Neural progenitor cell (in vitro differentiated cells): ENCODE results near the gene LRRC32. TPM values are rescaled to one million over a fixed set of nuclear protein-coding genes. Genes with fewer than 3 reads are reported as not detected.

Source experiments
- DNase-seq: peaks from one replicate; pipeline ENCODE4 v3.0.0-alpha.2; 2016; ENCODE audit warnings: low spot score
- H2AFZ ChIP-seq: fragments of 200-600 bp; sonication (generic); replicated peaks from 2 replicates; pipeline ENCODE4 v1.6.1; 2016; ENCODE audit warnings: antibody characterized with exemption
- H3F3A ChIP-seq: fragments of 200-600 bp; sonication (generic); 2 replicates; pipeline ENCODE4 v1.6.1; 2016; ENCODE audit warnings: antibody characterized with exemption, low read depth
- H3K27ac ChIP-seq: fragments of 200-600 bp; sonication (generic); 2 replicates; pipeline ENCODE4 v1.5.1; 2016; ENCODE audit warnings: mild to moderate bottlenecking
- H3K27me3 ChIP-seq: fragments of 200-600 bp; sonication (generic); 2 replicates; pipeline ENCODE4 v1.6.1; 2016; ENCODE audit warnings: mild to moderate bottlenecking, moderate library complexity
- H3K36me3 ChIP-seq: fragments of 200-600 bp; sonication (generic); 2 replicates; pipeline ENCODE4 v1.5.1; 2016
- H3K4me1 ChIP-seq: fragments of 200-600 bp; sonication (generic); 2 replicates; pipeline ENCODE4 v1.6.1; 2016; ENCODE audit warnings: mixed run types
- H3K4me2 ChIP-seq: fragments of 200-600 bp; sonication (generic); 2 replicates; pipeline ENCODE4 v1.6.1; 2016
- H3K4me3 ChIP-seq: fragments of 200-600 bp; sonication (generic); 2 replicates; pipeline ENCODE4 v1.5.1; 2016
- H3K79me2 ChIP-seq: fragments of 200-600 bp; sonication (generic); 2 replicates; pipeline ENCODE4 v1.6.1; 2016; ENCODE audit warnings: low read depth
- H3K9ac ChIP-seq: fragments of 200-600 bp; sonication (generic); 2 replicates; pipeline ENCODE4 v1.6.1; 2016
- H3K9me3 ChIP-seq: fragments of 200-600 bp; sonication (generic); 2 replicates; pipeline ENCODE4 v1.5.1; 2016; ENCODE audit warnings: low read depth
- H4K20me1 ChIP-seq: fragments of 200-600 bp; sonication (generic); 2 replicates; pipeline ENCODE4 v1.6.1; 2016; ENCODE audit warnings: low read depth
- H3K27ac Mint-ChIP-seq: 3 replicates; pipeline ENCODE4 v1.8.0; 2021; ENCODE audit warnings: mixed read lengths
- H3K27me3 Mint-ChIP-seq: 2 replicates; pipeline ENCODE4 v1.8.0; 2022; ENCODE audit warnings: low read depth, mild to moderate bottlenecking, inconsistent platforms, moderate library complexity, mixed read lengths; ENCODE audit not compliant: insufficient read depth
- H3K36me3 Mint-ChIP-seq: 3 replicates; pipeline ENCODE4 v1.8.0; 2021; ENCODE audit warnings: mixed read lengths
- H3K4me1 Mint-ChIP-seq: 3 replicates; pipeline ENCODE4 v1.8.0; 2021; ENCODE audit warnings: mixed read lengths
- H3K4me3 Mint-ChIP-seq: 3 replicates; pipeline ENCODE4 v1.8.0; 2021; ENCODE audit warnings: mild to moderate bottlenecking, moderate library complexity, mixed read lengths
- H3K9me3 Mint-ChIP-seq: 3 replicates; pipeline ENCODE4 v1.8.0; 2020; ENCODE audit warnings: mixed read lengths
- CTCF ChIP-seq: fragments of 200-600 bp; sonication (generic); IDR thresholded peaks from 2 replicates; pipeline ENCODE4 v1.5.1; 2017; ENCODE audit warnings: antibody characterized with exemption, mild to moderate bottlenecking
- EZH2 ChIP-seq: fragments of 200-600 bp; sonication (generic); IDR thresholded peaks from 2 replicates; pipeline ENCODE4 v1.6.1; 2017; ENCODE audit warnings: antibody characterized with exemption, mild to moderate bottlenecking, moderate library complexity
- EZH2phosphoT487 ChIP-seq: fragments of 200-600 bp; sonication (generic); IDR thresholded peaks from 2 replicates; pipeline ENCODE4 v1.6.1; 2017; ENCODE audit warnings: antibody characterized with exemption
- total RNA-seq: library from RNA; depleted of rRNA; stranded (reverse); fragments of >200 nt; gene quantifications from 2 replicates; pipeline ENCODE4 v1.2.3, GENCODE V29; 2015; ENCODE audit warnings: low replicate concordance

The LRRC32 gene
- total RNA-seq, 1 donor from 2014 or later: 0.21 TPM

- Mint-ChIP-seq H3K27me3 (peaks cover 9% of the 10 kb centered on the region), H3K27ac (no peak overlapping the region), H3K4me1 (peaks cover 5% of the 10 kb centered on the region), H3K36me3 (no peaks in the 10 kb centered on the region), H3K9me3 (peaks cover 6% of the 10 kb centered on the region), H3K4me3 (no peak overlapping the region)
- Histone ChIP-seq H3K27me3 (no peaks in the 10 kb centered on the region), H3K9me3 (no peaks in the 10 kb centered on the region), H2AFZ (no peak overlapping the region), H4K20me1 (no peaks in the 10 kb centered on the region), H3K27ac (no peak overlapping the region), H3F3A (no peaks in the 10 kb centered on the region), H3K9ac (no peak overlapping the region), H3K4me3 (no peak overlapping the region), H3K36me3 (no peaks in the 10 kb centered on the region), H3K4me1 (no peaks in the 10 kb centered on the region), H3K4me2 (no peak overlapping the region), H3K79me2 (no peaks in the 10 kb centered on the region)
- TF ChIP-seq EZH2phosphoT487 (no peak), CTCF (no peak), EZH2 (no peak)
- DNase-seq: no peak
Measured at GRCh38 chr11:76628408-76628947, 42.1 kb downstream of the LRRC32 start.

- Histone ChIP-seq H3K4me1 (no peaks in the 10 kb centered on the region), H3K4me3 (no peak overlapping the region), H3K79me2 (no peaks in the 10 kb centered on the region), H3K36me3 (no peaks in the 10 kb centered on the region), H2AFZ (no peak overlapping the region), H3K27ac (no peak overlapping the region), H3K9me3 (no peaks in the 10 kb centered on the region), H3K4me2 (no peak overlapping the region), H3K9ac (no peak overlapping the region), H3K27me3 (no peaks in the 10 kb centered on the region), H3F3A (no peaks in the 10 kb centered on the region), H4K20me1 (no peaks in the 10 kb centered on the region)
- H3K4me1 Mint-ChIP-seq: peaks cover 10% of the 10 kb centered on the region
- no peak overlapping the region for H3K4me3 Mint-ChIP-seq
- DNase-seq: no peak
- peaks cover 6% of the 10 kb centered on the region for H3K9me3 Mint-ChIP-seq
- peaks cover 10% of the 10 kb centered on the region for H3K27me3 Mint-ChIP-seq
- peak overlapping the region; percentile 10 for H3K27ac Mint-ChIP-seq
- no peak for TF ChIP-seq EZH2
- no peak for TF ChIP-seq EZH2phosphoT487
- no peak for TF ChIP-seq CTCF
- no peaks in the 10 kb centered on the region for H3K36me3 Mint-ChIP-seq
Measured at GRCh38 chr11:76627606-76628005, 42.9 kb downstream of the LRRC32 start.

- no peaks in the 10 kb centered on the region for H4K20me1 ChIP-seq
- no peaks in the 10 kb centered on the region for H3K4me1 ChIP-seq
- Mint-ChIP-seq H3K9me3 (peaks cover 6% of the 10 kb centered on the region), H3K36me3 (no peaks in the 10 kb centered on the region), H3K27me3 (peaks cover 12% of the 10 kb centered on the region), H3K27ac (no peak overlapping the region), H3K4me3 (no peak overlapping the region), H3K4me1 (peaks cover 13% of the 10 kb centered on the region)
- H3K4me2 ChIP-seq: no peak overlapping the region
- no peak for TF ChIP-seq CTCF
- TF ChIP-seq EZH2phosphoT487: no peak
- TF ChIP-seq EZH2: no peak
- no peak for DNase-seq
- no peak overlapping the region for H3K4me3 ChIP-seq
- no peaks in the 10 kb centered on the region for H3K27me3 ChIP-seq
- H3K36me3 ChIP-seq: no peaks in the 10 kb centered on the region
- H3K27ac ChIP-seq: no peak overlapping the region
- no peaks in the 10 kb centered on the region for H3K79me2 ChIP-seq
- no peaks in the 10 kb centered on the region for H3K9me3 ChIP-seq
- no peaks in the 10 kb centered on the region for H3F3A ChIP-seq
- no peak overlapping the region for H3K9ac ChIP-seq
- no peak overlapping the region for H2AFZ ChIP-seq
Measured at GRCh38 chr11:76626921-76627401, 43.6 kb downstream of the LRRC32 start.
